ENCODE data around the gene LDLRAD3. TPM values are rescaled to one million over a fixed set of nuclear protein-coding genes. Genes with fewer than 3 reads are reported as not detected.

LDLRAD3 gene
- total RNA-seq, 4 donors from 2014 or later: 19.4 to 49.5 (median 31.0) TPM

DNA sequence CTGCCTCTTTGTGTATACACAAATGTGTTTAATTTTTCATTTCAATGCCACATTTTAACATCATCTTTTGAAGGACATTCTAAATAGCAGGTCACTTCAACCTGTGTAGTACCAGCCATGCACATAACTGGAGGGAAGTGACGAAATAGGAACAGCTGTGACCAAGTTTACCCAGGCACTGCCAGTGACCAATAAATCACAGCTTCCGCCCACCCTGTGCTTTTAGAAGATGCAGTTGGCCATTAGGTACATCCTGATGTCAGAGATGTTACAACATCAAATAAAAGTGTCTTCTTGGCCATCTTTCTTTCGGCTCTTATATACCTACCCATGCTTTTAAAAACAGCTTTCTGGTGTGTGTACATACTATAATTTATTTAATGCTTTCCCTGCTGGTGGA is 7.8 kb downstream of the LDLRAD3 start:
- Histone ChIP-seq H3K36me3 (no peaks in the 10 kb centered on the region), H3K4me3 (no peak overlapping the region), H3K27me3 (no peaks in the 10 kb centered on the region), H3K27ac (no peak overlapping the region), H3K9me3 (no peaks in the 10 kb centered on the region), H3K4me1 (peaks cover 0 to 47% (median 3%) of the 10 kb centered on the region in 4 donors)
- no peak for TF ChIP-seq EP300 (IDR thresholded peaks at IDR 0.05)
- TF ChIP-seq, protein P1, sequence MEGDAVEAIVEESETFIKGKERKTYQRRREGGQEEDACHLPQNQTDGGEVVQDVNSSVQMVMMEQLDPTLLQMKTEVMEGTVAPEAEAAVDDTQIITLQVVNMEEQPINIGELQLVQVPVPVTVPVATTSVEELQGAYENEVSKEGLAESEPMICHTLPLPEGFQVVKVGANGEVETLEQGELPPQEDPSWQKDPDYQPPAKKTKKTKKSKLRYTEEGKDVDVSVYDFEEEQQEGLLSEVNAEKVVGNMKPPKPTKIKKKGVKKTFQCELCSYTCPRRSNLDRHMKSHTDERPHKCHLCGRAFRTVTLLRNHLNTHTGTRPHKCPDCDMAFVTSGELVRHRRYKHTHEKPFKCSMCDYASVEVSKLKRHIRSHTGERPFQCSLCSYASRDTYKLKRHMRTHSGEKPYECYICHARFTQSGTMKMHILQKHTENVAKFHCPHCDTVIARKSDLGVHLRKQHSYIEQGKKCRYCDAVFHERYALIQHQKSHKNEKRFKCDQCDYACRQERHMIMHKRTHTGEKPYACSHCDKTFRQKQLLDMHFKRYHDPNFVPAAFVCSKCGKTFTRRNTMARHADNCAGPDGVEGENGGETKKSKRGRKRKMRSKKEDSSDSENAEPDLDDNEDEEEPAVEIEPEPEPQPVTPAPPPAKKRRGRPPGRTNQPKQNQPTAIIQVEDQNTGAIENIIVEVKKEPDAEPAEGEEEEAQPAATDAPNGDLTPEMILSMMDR (IDR thresholded peaks at IDR 0.05): no peak
- TF ChIP-seq POLR2A (IDR thresholded peaks at IDR 0.05): no peak
- DNase-seq (ENCODE audit: low spot score in 2 of 2): no peak
- WGBS, 2 donors: 91 to 95% methylated on average over 3 of the region's 3 CpGs

DNA sequence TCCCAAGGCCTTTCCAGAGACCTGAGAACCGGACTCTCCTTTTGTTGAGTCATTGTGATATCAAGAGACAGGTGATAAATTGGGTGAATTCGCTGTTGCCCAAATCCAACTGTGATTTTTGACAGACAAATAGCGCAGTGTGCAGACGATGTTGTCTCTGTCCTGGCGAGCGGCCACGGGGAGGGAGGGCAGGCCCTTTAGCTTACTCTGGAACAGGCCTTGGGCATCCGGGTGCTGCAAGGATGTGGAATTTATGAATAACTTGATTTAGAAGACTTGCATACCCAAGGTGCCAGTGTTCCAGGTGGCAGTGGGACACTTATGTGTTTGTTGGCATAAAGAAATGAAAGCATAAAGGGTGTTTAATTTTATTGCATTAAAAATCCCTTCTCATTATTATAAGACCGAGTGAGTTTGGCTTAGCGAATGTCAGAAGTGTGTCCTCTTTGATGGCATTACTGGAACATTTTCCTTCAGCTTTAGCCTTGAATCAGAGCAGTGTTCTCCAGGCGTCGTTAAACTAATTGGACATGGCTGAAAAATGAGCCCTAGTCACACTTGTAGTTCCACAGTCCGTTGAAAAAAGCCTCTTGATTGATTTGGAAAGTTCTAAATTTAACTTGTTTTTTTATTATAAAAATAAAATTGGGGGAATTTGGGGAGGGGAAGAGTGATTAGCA is 9.4 kb downstream of the LDLRAD3 start:
- WGBS, 2 donors: 34 to 36% methylated on average over 13 of the region's 13 CpGs
- Histone ChIP-seq H3K27me3 (no peaks in the 10 kb centered on the region), H3K27ac (peak overlapping the region in 2 of 4 donors; percentile 49 to 63), H3K9me3 (no peaks in the 10 kb centered on the region), H3K36me3 (no peaks in the 10 kb centered on the region), H3K4me1 (peaks cover 0 to 39% (median 3%) of the 10 kb centered on the region in 4 donors), H3K4me3 (no peak overlapping the region)
- no peak for DNase-seq (ENCODE audit: low spot score in 2 of 2)
- TF ChIP-seq, protein P1 (IDR thresholded peaks at IDR 0.05): no peak
- TF ChIP-seq EP300 (IDR thresholded peaks at IDR 0.05) (no peak), POLR2A (IDR thresholded peaks at IDR 0.05) (no peak)

DNA sequence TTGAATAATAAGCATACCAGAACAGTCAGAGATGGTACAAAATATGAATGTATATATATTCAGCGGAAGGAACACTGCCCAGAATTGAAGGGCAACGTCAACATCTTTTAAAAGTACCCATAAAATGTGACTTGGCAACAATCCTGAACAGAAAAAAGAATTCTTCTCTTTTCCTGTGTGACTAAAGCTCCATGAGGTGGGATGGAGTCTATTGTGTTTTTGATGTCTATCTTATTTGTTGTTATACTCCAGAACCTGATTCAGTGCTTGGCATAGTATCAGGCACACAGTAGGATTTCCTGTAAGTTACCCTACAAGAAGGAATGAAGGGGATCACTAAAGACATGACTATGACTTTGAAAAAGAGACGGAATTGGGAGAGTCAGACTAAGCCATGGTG is 10.3 kb downstream of the LDLRAD3 start:
- TF ChIP-seq POLR2A (IDR thresholded peaks at IDR 0.05): no peak
- TF ChIP-seq, protein P1 (IDR thresholded peaks at IDR 0.05): no peak
- TF ChIP-seq EP300 (IDR thresholded peaks at IDR 0.05): no peak
- no peak overlapping the region for H3K4me3 ChIP-seq
- H3K4me1 ChIP-seq: peaks cover 0 to 36% (median 3%) of the 10 kb centered on the region in 4 donors
- peak overlapping the region in 1 of 4 donors; percentile 63 for H3K27ac ChIP-seq
- no peaks in the 10 kb centered on the region for H3K9me3 ChIP-seq
- WGBS, 2 donors: 76 to 78% methylated on average over 3 of the region's 3 CpGs
- H3K36me3 ChIP-seq: no peaks in the 10 kb centered on the region
- no peak for DNase-seq (ENCODE audit: low spot score in 2 of 2)
- no peaks in the 10 kb centered on the region for H3K27me3 ChIP-seq

DNA sequence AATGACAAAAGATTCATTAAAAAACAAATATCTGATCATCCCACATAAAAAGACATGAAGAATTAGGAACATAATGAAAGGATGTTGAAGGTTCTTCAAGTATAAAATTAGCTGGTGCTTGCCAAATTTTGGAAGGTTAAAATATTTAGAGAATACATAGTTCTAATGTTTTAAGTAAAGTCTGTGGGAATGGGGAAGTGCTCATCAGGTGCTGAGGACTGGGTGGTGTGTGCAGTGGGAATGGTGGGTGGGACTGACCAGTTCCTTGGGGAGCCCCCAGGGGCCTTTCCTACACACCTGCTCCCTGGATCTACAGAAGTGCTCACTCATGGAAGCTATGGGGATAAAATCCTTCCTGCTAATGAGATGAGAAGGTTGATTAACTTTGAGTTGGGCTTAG is 11.8 kb downstream of the LDLRAD3 start:
- no peak for DNase-seq (ENCODE audit: low spot score in 2 of 2)
- no peaks in the 10 kb centered on the region for H3K27me3 ChIP-seq
- no peaks in the 10 kb centered on the region for H3K36me3 ChIP-seq
- H3K9me3 ChIP-seq: no peaks in the 10 kb centered on the region
- H3K4me1 ChIP-seq: peaks cover 0 to 28% (median 3%) of the 10 kb centered on the region in 4 donors
- no peak overlapping the region for H3K27ac ChIP-seq
- no peak overlapping the region for H3K4me3 ChIP-seq
- TF ChIP-seq, protein P1 (IDR thresholded peaks at IDR 0.05): no peak
- TF ChIP-seq POLR2A (IDR thresholded peaks at IDR 0.05): no peak
- no peak for TF ChIP-seq EP300 (IDR thresholded peaks at IDR 0.05)

DNA sequence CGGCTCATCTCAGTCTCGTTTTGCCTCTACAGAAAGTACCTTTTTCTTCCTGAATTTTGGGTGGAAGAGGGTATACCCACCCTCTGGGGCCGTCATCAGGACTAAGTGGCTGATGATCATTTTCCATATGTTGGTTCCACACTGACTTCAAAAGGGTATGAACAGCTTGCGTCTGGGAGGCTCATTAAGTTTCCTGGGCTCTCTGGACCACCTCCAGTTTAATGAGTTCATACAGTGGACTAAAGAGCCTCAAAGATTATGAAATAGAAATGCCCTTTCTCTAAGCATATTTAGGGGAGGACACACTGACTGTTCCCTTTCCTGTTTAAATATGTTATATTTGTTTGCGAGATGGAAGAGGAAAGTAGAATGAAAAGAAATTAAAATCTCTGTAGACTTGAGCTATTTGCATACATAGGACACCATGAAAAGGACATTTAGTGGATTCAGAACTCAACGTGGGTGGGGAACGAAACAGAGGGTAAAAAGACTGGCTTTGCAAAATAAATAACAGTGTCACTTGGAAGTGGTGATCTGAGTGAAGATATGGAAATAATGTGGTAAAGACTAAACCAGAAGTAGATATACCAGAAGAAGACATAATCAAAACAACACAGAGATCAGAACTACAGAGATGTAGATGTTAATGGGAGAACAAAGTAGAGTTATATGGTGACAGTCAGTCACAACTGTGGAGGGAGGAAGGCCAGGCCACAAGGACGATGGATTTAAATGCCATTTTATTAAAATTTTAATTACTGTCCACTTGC is 18.7 kb downstream of the LDLRAD3 start:
- DNase-seq (ENCODE audit: low spot score in 2 of 2): no peak
- WGBS, 2 donors: 68 to 71% methylated on average over 8 of the region's 8 CpGs
- H3K27me3 ChIP-seq: no peaks in the 10 kb centered on the region
- H3K27ac ChIP-seq: peak overlapping the region in 2 of 4 donors; percentile 37 to 54
- H3K4me1 ChIP-seq: peaks cover 0 to 47% (median 0%) of the 10 kb centered on the region in 4 donors
- no peaks in the 10 kb centered on the region for H3K9me3 ChIP-seq
- TF ChIP-seq, protein P1 (IDR thresholded peaks at IDR 0.05): no peak
- no peak for TF ChIP-seq EP300 (IDR thresholded peaks at IDR 0.05)
- no peak for TF ChIP-seq POLR2A (IDR thresholded peaks at IDR 0.05)
- H3K36me3 ChIP-seq: no peaks in the 10 kb centered on the region
- H3K4me3 ChIP-seq: no peak overlapping the region
